22Rv1 (cell line): ENCODE results near the gene ADAM12.

Experiments
- H3K27ac ChIP-seq: fragments of 450-650 bp; 2 replicates; pipeline ENCODE4 v1.5.1; 2017
- ZFX ChIP-seq: fragments of 450-650 bp; IDR thresholded peaks from 2 replicates; pipeline ENCODE4 v1.6.1; 2017; ENCODE audit warnings: antibody characterized with exemption, borderline replicate concordance
- TF ChIP-seq, protein P1 (sequence below): fragments of 450-650 bp; IDR thresholded peaks from 2 replicates; pipeline ENCODE4 v1.5.1; 2017; ENCODE audit warnings: mild to moderate bottlenecking

ADAM12 gene

DNA sequence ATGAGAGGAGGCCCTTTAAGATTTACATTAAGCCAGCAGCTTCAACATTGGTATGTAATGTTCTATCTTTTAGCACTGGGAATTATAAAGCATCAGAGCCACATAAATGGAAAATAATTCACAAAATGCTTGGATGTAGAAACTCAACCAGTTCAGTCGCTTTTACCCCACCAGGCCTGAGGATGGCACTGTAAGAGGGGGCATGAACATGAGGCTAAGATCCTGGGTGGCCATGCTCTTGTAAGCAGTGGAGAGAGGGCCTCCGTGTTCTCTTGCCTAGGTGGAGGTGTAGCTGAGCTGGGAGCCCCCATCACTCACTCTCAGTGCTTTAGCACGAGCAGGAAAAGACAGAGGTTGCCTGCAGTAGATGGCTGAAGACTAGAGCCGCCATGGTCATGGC lies 253.1 kb downstream of the ADAM12 start:
- TF ChIP-seq, protein P1, sequence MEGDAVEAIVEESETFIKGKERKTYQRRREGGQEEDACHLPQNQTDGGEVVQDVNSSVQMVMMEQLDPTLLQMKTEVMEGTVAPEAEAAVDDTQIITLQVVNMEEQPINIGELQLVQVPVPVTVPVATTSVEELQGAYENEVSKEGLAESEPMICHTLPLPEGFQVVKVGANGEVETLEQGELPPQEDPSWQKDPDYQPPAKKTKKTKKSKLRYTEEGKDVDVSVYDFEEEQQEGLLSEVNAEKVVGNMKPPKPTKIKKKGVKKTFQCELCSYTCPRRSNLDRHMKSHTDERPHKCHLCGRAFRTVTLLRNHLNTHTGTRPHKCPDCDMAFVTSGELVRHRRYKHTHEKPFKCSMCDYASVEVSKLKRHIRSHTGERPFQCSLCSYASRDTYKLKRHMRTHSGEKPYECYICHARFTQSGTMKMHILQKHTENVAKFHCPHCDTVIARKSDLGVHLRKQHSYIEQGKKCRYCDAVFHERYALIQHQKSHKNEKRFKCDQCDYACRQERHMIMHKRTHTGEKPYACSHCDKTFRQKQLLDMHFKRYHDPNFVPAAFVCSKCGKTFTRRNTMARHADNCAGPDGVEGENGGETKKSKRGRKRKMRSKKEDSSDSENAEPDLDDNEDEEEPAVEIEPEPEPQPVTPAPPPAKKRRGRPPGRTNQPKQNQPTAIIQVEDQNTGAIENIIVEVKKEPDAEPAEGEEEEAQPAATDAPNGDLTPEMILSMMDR: no peak
- no peak for TF ChIP-seq ZFX

GRCh38 chr10:126133906-126134656 lies 254.2 kb downstream of the ADAM12 start:
- no peak overlapping the region for H3K27ac ChIP-seq
- TF ChIP-seq ZFX: no peak
- TF ChIP-seq, protein P1: no peak

More for the DNA sequence above, 253.1 kb downstream of the ADAM12 start:
- H3K27ac ChIP-seq: no peak overlapping the region

- TF ChIP-seq ZFX: no peak
- TF ChIP-seq, protein P1: no peak
- H3K27ac ChIP-seq: no peak overlapping the region
Measured at GRCh38 chr10:126133082-126133620, 255.1 kb downstream of the ADAM12 start.

DNA sequence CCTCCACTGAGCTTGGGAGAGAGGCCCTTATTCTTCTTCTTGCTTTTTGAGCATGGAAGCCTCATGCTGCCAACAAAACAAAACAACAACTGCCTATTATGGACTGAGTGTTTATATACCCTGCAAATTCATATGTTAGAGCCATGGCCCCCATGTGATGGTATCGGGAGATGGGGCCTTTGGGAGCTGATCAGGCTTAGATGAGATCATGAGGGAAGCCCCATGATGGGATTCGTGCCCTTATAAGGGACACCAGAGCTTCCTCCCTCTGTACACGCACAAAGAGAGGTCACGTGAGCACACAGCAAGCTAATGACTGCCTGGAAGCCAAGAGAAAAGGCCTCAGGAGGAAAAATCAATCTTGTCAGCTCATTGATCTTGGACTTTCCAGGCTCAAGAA lies 256.9 kb downstream of the ADAM12 start:
- H3K27ac ChIP-seq: no peak overlapping the region
- TF ChIP-seq, protein P1: no peak
- TF ChIP-seq ZFX: no peak

- TF ChIP-seq, protein P1: no peak
- no peak for TF ChIP-seq ZFX
- no peak overlapping the region for H3K27ac ChIP-seq
Measured at GRCh38 chr10:126130271-126130710, 258.0 kb downstream of the ADAM12 start.

DNA sequence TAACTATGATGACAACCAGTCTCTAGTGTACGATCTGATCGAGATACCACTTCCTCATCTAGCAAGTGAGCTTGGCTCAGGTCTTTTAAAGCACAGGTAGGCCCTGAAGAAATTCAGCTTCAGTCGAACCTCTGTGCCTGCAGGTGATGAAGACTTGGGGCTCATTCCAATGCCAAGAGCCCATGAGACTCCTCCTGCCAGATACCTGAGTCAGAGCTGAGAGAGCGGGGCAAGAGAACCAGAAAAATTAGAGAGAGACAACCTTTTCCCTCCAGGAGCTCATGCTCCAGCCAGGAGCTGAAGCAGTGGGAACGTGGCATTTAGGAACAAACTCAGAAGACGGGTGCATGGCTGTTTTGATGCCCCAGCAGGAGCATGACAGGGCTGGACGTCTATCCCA lies 259.3 kb downstream of the ADAM12 start:
- H3K27ac ChIP-seq: no peak overlapping the region
- TF ChIP-seq ZFX: no peak
- TF ChIP-seq, protein P1: no peak

- H3K27ac ChIP-seq: no peak overlapping the region
- TF ChIP-seq, protein P1: no peak
Measured at GRCh38 chr10:126128581-126128980, 259.7 kb downstream of the ADAM12 start.
